Cerebellar nuclear complex (tissue), 1 donor: ENCODE measurements around the gene PRKCD.
"Not testable (repeated sequence)": the region's sequence is repeated elsewhere in the genome, so short reads cannot be mapped to it uniquely, and the experiment has no call there.

ENCODE experiments used
- DNase-seq, 2 experiments: peaks; one replicate each; lab custom pipeline; 2025; lab: John Stamatoyannopoulos, UW

PRKCD gene

DNA sequence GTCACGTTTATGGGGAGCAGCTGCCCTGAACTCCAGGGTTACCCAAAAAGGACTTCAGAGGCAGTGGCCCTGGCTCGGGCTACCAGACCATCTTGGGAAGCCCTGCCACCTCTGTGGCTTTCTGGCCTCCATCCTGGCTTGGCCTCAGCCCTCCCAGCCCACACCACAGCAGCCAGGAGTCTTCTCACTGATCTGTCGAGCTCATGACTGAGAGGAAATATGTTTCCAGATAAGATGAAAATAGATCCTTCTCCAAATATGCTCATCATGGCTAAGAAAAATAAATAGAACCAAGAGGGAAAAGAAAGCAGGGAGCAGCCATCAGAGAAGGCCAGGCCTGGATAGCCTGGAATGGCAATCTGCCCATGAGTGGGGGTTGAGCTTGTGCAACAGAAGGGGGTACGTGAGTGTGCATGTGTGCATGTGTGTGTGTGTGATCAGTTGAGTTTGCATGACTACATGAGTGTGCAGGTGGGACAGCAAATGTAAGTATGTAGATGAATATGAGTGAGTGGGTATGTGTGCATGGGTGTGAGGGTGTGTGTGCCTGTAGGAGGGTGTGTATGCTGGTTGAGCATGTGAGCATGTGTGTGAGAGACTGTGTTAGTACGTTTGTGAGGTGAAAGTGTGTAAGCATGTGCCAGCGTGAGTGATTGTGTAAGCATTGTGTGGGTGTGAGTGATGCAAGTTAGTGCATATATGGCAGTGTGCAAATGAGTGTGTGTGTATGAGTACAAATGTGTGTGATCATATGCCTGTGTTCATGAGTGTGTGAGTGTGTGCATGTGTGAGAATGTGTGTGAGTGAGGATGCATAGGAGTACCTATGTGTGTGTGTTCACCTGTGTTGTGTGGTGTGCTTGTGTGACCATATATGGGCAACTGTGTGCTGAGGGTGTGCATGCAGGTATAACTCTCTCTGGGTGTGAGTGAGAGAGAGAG, 20.8 kb upstream of the PRKCD start:
- no peak for DNase-seq

DNA sequence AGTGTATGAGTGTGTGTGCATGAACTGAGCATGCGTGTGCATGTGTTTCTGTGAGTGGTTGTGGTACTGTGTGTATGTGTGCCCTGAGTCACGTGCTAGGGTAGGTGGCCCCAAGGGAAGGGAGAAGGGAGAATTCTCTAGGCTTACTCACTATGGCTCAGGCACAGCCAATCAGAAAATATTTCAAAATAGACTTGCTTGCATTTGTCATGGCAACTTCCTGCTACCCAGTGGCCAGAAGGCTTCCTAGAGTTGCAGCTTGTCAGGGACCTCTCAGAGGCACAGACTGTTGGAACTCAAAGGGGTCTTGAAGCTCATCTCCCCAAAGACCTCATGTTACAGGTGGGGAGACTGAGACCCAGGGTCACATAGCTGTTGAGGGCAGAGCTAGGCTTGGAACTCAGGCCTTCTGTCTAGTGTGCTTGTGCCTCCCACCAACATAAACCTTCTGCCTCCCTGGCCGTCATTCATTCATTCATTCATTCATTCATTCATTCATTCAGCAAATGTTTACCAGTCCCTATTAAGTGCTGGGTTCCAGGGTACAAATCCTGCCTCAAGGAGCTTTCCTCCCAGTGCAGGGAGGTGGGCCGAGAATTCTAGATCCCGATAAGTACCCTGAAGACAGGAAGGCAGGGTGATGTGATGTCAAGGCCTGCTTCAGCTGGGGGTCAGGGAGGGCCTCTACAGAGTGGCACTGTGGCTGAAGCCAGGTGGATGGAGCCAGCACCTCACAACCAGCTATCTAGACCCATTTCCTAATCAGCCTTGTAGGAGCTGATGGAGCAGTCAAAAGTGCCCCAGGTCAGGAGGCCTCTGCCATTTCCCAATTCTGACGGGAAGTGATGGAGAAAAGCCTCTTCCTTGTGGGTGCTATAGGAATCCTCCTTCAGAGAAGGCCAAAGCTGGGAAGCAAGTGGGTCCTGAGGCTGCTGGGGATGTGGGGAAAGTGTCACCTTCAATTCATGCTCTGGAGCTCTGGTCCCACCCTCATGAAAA, 19.9 kb upstream of the PRKCD start:
- DNase-seq = no peak

DNA sequence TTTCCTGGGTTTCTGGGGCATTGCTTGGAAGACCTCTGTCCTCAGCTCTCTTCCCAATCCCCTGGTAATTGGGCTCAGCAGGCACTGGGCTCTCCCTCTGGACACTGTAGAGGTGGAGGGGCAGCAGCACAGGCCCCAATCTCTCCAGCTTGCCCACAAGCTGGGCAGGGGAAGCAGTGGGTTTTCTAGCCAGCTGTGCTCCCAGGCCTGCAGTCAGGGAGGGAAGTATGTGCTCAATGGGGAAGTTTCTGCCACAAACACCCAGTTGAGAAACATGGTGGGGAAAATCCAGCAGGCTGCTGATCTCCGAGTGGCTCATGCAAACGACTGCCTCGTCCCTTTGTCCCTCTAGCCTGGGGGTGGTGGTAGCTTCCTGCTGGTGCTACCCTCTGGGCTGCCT, 18.0 kb upstream of the PRKCD start:
- DNase-seq = no peak

DNA sequence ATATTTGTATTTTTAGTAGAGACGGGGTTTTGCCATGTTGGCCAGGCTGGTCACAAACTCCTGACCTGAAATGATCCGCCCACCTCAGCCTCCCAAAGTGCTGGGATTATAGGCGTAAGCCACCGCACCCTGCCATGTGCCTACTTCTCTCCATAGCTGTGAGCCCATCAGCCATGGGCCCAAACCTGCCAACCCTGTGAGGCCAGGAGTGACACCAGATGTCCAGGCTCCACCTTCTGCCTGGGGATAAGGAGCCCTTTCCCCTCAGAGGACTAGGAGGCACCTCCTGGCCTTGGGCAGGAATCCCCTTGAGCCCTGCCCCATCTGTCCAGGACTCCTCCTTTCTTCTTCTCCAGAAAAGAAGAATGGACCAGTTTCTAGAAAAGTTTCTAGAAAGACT, 16.6 kb upstream of the PRKCD start:
- DNase-seq = no peak

DNA sequence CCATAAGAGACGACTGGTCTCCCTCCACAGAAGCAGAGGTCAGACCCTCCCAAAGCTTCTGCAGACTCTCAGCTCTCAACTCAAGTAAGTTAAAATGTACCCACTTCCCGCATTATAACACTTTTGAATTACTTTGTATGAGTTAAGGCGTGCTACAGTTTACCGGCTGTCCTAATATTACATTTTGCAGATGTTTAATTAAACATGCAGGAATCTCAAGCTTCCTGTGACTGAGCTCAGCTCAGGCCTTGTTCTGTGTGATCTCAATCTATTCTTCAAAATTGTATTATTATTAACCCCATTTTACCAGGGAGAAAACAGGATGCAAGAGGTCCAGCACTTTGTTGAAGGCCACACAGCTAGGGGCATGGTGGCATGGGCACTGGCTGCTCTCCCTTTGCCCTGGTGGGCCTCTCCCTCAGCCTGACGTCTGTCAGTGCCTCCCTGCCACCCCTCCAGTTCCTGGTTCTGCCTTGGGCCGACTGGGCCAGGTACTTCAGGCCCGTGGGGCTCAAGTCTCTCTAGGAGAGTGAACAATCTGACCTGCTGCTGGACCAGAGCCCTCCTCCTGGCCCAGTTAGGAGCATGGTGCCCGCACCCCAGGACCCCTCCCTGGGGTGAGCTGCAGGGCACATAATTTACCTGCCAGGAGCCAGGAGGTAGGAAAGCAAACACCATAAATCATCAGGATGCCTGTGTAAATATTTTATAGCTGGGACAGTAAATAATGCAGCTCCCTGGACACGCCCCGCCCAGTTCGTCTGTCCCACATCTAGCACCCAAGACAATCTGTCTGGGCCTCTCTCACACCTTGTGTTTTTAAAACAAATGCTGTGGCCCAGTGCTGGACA, 15.9 kb upstream of the PRKCD start:
- DNase-seq = no peak

DNA sequence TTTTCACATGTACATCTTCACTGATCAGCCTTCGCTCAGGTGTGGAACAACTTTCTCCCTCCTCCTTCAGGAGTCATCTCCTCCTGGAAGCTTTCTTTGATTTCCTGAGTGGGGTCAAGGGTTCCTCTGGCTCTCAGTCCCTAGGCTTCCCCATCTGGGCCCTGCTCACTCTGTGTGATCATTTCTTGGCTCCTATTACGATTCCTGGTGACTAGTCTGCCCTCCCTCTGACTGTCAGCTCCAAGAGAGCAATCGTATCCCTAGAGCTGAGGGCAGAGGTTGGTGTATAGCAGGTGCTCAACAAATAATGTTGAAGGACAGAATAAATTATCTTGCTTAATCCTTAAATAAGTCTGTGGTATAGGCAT, 15.3 kb upstream of the PRKCD start:
- no peak for DNase-seq

DNA sequence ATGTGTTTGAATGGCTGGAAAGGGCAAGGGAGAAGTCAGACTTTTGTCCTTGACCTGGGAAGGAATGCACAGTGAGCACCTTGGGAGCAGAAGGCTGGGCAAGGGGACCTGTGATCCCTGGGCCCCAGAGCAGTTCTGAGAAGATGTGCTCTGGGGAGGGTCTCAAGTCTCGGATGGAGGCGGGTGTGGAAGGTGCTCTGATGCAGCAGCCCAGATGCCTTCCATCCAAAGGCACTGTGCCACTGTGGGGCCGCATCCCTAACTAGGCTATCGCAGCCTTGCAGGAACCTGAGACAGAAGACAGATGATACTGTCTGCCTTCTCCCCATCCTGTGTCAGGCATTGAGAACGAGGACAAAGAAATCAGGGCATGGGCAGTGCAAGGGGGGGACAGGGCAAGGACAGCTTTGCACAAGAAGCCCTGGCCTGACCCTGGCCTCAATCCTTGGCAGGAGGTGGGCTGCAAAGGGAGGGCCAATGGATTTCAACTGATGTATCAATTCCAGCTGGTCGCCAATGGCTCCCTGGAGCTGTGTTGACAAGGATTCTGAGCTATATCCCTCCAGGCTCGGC, 14.6 kb upstream of the PRKCD start:
- DNase-seq = no peak

DNA sequence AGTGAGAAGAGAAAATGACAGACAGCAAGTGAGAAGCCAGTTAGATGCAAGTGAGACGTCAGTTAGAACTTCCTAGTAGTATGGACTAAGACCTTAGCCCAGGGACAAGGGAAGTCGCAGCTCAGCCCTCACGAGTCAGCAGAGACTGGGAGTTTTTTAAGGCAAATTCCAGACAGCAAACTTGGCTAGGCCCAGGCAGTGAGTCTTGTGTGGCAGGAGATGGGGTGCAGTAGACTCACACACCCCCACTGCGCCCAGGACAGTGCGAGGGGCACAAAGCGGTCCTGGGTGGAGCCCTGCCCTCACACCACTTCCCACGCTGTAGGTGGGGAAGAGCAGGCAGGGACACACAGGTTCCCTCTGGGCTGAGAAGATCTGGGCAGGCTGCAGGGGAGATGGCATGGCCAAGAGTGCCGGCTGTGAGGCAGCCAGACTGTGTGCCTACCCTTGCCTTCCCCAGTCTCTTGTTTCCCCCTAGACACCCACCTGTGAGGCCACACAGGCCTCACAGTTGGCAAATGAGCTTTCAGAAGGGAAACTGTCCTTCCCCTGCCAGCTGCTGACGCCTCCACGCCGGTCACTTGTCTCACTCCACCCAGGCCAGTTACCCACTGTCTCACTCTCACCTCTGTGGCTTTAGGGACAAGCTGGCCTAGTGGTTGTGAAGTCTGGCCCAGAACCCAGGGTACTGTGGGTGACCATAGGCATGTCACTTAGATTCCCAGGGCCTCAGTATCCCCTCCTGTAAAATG, 13.7 kb upstream of the PRKCD start:
- no peak for DNase-seq

DNA sequence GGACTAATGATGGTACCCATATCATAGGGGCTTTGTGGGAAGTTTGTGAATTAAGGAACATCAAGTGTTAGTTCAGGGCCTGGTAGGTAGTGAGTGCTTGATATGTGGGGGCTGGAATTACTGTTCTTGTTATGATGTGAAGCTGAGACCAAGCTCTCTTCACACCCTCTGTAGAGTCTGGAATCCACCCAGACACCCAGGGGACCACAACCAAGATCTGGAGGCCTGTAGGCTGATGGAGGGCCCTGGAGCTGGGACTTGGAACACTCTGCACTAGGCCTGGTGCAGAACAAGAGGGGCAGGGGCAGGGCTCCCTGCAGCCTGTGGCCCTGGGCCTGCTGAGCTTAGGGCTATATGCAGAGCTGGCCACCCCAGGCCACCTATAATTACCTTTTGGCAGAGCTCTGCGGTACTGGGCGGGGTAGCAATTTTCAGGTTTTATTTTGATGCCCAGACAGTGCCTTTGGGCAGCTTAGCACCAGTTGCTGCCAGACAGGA, 13.1 kb upstream of the PRKCD start:
- DNase-seq = no peak

DNA sequence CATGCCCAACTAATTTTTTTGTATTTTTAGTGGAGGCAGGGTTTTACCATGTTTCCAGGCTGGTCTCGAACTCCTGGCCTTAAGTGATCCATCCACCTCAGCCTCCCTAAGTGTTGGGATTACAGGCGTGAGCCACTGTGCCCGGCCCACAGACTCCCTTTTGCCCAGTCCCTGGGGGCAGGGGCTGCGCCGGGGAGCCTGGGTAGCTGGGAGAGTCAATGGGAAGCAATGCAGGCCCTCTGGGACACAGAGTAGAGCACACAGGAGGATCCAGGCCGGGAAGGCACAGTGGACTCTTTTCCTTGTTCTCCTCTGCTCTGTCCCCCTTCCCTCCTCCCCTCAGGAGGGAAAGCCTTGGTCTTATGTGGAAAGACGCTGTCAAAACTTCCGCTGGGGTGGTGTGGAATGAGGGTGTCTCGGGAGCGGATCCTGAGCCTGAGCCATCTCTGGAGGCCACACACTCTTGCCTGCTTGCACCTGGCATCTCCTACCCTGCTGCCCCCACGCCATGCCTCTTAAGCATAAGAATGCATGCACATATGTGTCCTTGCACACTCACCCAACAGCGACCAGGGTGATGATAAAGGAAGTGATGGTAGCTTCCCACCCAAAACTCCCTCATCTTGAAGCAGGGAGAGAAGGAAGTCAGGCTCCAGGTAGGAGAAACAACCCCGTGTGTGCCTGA, 11.9 kb upstream of the PRKCD start:
- DNase-seq = no peak

DNA sequence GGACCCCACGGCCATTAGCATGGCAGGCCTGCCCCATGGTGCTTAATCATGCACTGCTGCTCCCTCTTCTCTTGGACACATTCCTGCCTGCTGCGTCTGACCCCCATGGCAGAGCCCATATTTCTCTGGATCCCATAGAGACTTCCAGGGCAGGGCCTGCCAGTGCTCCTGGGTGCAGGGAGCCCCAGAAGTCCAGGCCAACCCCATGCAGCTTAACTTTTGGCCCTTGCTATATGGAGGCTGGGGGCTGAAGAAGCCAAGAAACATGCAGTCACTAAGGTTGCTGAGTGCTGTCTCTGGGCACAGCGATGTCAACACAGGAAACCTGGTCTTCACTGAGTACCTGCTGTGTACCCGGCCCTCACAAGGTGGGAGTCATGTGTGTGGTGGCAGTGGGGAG, 11.3 kb upstream of the PRKCD start:
- no peak for DNase-seq

DNA sequence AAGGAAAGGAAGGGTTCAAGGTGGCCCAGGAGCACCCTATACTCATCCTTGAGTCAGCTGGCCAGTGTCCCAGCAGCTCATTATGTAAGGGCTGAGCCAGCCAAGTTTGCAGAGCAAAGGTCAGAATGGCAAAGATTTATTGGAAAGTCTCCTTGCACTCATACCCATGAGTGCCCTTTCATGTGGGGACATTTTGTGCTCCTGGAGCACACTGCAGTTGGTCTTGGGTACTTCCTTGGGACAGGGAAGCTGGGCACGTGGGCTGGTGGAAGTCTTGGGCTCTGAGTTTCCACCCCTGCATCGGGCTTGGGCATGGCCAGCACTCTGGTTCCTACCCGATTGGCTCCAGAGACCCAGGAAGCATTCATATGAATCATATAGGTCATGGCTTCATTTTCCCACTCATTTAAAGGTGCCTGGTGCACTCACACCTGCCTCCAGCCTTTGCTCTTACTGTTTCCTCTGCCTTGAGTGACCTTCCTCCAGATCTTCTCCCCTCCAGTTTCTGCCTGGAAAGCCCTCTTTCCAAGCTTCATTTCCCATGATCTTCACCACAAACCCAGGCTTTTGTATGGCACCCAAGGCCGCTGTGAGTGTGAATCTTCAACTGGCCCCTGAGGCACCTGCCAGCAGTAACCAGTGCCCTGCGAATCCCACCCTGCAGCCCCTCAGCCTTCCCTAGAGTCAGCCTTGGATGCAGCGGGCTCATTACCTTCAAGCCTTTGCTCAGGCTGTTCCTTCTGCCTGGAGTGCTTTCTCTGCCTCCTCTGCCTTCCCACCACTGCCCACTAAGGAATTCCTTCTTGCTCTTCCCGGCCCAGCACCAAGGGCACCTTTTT, 10.5 kb upstream of the PRKCD start:
- no peak for DNase-seq

DNA sequence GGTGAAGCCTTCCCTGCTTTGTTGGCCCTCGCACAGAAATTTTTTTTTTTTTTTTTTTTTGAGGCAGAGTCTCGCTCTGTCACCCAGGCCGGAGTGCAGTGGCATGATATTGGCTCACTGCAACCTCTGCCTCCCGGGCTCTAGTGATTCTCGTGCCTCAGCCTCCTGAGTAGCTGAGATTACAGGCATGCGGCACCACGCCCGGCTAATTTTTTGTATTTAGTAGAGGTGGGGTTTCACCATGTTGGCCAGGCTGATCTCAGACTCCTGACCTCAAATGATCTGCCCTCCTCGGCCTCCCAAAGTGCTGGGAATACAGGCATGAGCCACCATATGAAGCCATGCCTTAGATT, 9.9 kb upstream of the PRKCD start:
- not testable (repeated sequence) for DNase-seq

DNA sequence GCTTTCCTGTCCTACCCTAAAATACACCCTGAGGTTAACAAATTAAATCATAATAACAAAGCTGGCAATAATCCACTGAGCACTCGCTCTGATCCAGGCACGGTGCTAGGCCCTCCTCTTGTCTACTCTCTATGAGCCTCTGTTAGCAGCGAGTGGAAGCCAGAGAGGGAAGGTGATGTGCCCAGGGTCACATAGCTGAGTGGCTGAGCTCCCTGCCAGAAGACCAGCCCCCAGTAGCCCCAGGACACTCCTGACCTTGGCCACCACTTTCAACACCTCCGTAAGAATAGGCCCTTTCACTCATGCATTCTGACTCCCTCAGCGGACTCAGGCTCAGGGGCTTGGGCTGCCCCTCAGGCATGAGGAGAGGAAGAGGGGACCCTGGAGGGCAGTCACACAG, 9.5 kb upstream of the PRKCD start:
- no peak for DNase-seq

DNA sequence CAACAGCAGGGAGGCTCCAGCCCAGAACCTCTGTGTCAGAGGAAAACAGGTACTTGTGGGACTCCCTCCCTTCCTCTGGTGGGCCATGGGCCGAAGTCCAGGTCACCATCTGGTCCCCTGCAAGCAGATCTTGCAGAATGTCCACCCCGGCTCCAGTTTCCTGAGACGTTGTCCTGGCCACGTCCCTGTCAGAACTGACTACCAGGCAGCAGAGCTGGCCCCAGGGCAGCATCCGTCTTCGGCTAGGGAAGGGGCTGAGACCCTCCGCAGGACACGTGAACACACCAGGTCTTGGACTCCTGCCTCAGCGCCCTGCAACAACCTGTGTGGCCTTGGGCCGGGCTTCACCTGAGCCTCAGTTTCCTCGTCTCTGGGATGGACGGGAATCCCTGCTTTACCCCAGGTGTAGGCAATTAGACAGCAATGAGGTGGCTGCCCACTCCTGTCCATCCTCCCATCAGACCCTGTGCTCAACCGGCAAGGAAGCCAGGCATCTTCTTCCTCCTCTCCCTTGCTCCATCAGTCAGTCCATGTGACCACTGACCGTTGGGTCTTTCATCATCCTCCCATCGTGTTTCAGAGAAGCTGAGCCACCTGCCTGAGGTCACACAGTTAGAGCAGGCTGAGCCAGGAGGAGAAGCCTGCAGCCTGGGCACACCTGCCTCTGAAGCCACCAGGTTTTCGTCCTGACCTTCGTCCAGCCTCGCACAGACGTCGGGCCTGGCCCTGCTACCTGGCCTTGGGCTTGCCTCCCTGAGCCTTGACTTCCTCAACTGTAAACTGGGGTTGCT, 8.9 kb upstream of the PRKCD start:
- DNase-seq = no peak

DNA sequence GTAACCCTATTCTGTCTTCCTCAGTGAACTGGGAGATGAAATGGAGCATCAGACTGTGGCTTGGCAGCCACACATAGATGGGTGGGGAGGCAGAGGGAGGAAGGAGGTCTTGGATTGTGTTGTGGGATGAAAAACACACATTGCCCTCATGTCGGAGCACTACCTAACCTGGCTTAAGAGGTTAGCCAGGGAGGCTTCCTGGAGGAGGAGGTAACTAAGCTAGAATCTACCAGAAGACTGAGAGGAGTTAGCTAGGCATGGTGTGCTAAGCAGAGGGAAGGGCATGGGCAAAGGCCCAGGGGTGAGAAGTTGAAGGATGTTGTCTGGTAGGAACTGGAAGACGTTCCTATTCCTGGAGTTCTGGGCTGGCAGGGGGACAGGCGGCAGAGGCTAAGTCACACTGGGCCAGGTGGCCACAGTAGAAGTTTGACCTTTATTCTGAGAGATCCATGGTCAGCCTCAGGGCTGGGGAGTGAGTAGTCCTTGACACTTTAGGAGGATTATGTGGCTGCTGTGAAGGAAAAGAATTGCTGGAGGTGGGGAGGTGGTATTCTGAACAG, 7.7 kb upstream of the PRKCD start:
- DNase-seq = no peak

DNA sequence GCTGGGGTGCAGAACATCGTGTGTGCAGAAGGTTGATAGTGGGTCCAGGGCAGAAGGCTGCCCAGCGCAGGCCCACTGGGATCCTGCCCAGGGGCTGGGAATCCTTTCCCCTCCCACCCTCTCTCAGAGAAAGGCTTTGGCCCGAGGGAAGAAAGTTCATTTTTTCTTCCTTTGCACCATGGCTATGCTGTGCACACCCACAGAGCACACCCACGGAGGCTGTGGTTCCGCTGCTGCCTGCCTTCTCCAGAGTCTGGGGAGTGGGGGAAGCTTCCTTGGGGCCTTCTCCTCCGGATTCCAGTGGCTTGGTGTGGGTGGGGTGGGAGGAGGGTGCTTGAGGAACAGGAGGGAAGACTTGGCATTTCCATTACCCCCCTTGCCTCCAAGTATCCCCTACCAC, 7.0 kb upstream of the PRKCD start:
- no peak for DNase-seq

DNA sequence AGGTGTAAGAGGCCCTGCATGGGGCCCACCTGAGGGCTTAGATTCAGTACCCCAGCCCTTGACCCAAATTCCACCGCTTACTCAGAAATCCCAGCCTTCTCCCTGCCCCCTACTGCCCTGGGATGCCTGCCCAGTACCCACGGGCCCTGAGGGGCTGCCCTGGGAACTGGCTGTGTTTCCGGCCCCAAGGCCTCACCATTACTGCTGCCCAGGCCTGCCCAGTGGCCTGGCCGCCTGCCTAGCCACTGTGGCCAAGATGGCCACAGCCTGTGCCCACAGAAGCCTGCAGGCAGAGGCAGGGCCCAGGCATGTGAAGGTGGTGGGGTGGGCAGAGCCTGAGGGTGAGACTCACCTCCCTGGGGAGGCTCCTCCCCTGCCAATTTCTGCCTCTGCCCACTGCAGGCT, 6.1 kb upstream of the PRKCD start:
- no peak for DNase-seq
